ENCODE data around the gene SOWAHC.

SOWAHC gene

DNA sequence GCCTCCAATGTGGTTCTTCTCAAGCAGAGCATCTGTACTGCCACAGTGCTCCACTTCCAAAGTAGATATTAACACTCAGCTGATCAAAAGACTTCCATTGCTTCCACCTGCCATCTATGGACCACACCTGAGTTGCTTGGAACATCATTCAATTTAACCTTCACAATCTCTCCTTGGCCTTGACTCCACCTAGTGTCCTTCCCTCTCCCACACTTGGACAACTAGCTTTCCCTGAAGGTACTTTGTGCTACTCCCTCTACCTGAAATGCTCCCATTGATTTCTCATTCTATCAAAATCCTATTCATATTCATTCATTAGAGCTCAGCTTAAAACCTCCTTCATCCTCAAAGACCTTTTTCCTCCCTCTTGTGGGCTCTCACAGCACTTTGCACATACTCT, 48.7 kb downstream of the SOWAHC start:
- TF ChIP-seq, protein P1, sequence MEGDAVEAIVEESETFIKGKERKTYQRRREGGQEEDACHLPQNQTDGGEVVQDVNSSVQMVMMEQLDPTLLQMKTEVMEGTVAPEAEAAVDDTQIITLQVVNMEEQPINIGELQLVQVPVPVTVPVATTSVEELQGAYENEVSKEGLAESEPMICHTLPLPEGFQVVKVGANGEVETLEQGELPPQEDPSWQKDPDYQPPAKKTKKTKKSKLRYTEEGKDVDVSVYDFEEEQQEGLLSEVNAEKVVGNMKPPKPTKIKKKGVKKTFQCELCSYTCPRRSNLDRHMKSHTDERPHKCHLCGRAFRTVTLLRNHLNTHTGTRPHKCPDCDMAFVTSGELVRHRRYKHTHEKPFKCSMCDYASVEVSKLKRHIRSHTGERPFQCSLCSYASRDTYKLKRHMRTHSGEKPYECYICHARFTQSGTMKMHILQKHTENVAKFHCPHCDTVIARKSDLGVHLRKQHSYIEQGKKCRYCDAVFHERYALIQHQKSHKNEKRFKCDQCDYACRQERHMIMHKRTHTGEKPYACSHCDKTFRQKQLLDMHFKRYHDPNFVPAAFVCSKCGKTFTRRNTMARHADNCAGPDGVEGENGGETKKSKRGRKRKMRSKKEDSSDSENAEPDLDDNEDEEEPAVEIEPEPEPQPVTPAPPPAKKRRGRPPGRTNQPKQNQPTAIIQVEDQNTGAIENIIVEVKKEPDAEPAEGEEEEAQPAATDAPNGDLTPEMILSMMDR (IDR thresholded peaks at IDR 0.05; ENCODE audit: insufficient read depth, missing control alignments) = no peak
- no peak for DNase-seq (ENCODE audit: insufficient read length, low spot score)
- no peak for FAIRE-seq

DNA sequence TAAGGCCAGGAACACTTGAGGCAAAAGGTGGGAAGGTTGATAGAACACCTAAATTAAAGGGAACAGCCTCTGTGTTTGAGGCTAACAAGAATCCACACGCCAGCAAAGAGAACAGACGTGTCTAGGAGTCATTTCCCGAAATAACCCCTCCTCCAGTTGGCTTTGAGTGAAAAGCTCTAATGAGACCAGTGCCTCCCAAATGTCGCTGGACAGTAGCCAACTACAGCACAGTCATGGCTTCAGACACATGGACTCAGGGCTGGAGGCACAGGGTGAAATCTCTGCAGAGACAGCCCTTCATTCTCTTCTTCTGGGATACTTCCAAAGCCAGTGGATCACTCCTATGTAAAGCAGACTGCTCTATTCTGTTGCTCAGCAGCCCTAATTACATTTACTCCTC, 49.6 kb downstream of the SOWAHC start:
- TF ChIP-seq, protein P1 (IDR thresholded peaks at IDR 0.05; ENCODE audit: insufficient read depth, missing control alignments) = no peak
- no peak for FAIRE-seq
- no peak for DNase-seq (ENCODE audit: insufficient read length, low spot score)

DNA sequence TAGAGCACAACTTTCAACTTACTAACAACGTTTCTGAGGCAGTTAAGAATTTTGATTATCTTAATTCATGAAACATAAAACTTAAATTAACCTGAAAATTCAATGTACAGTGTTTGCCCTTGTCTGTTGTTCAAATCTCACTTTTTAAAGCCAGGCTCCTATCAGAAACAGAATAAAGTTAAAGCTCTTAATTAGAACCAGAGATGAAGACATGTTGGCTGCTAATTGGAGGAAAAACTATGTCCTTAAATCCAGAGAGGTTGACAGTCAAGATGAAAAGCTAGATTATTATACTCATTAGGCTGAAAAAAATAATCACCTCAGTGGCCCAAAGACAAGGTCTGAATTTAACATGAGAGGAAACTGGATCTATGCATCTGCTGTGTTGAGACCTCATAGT, 52.3 kb downstream of the SOWAHC start:
- no peak for DNase-seq (ENCODE audit: insufficient read length, low spot score)
- TF ChIP-seq, protein P1 (IDR thresholded peaks at IDR 0.05; ENCODE audit: insufficient read depth, missing control alignments) = no peak
- no peak for FAIRE-seq

All from D721Med (cell line).